Activated gamma-delta T cell (primary cell): ENCODE measurements around the gene CELSR3.

Experiments
- DNase-seq: peaks from one replicate; lab custom pipeline; 2025; lab: John Stamatoyannopoulos, UW
- total RNA-seq, 2 donors: gene quantifications; one replicate each; lab custom pipeline; 2026; lab: John Stamatoyannopoulos, UW

Gene CELSR3, protein sequence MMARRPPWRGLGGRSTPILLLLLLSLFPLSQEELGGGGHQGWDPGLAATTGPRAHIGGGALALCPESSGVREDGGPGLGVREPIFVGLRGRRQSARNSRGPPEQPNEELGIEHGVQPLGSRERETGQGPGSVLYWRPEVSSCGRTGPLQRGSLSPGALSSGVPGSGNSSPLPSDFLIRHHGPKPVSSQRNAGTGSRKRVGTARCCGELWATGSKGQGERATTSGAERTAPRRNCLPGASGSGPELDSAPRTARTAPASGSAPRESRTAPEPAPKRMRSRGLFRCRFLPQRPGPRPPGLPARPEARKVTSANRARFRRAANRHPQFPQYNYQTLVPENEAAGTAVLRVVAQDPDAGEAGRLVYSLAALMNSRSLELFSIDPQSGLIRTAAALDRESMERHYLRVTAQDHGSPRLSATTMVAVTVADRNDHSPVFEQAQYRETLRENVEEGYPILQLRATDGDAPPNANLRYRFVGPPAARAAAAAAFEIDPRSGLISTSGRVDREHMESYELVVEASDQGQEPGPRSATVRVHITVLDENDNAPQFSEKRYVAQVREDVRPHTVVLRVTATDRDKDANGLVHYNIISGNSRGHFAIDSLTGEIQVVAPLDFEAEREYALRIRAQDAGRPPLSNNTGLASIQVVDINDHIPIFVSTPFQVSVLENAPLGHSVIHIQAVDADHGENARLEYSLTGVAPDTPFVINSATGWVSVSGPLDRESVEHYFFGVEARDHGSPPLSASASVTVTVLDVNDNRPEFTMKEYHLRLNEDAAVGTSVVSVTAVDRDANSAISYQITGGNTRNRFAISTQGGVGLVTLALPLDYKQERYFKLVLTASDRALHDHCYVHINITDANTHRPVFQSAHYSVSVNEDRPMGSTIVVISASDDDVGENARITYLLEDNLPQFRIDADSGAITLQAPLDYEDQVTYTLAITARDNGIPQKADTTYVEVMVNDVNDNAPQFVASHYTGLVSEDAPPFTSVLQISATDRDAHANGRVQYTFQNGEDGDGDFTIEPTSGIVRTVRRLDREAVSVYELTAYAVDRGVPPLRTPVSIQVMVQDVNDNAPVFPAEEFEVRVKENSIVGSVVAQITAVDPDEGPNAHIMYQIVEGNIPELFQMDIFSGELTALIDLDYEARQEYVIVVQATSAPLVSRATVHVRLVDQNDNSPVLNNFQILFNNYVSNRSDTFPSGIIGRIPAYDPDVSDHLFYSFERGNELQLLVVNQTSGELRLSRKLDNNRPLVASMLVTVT (N-terminal part only)
- 9.6 to 13.1 reads per million in 2 donors for total RNA-seq

DNA sequence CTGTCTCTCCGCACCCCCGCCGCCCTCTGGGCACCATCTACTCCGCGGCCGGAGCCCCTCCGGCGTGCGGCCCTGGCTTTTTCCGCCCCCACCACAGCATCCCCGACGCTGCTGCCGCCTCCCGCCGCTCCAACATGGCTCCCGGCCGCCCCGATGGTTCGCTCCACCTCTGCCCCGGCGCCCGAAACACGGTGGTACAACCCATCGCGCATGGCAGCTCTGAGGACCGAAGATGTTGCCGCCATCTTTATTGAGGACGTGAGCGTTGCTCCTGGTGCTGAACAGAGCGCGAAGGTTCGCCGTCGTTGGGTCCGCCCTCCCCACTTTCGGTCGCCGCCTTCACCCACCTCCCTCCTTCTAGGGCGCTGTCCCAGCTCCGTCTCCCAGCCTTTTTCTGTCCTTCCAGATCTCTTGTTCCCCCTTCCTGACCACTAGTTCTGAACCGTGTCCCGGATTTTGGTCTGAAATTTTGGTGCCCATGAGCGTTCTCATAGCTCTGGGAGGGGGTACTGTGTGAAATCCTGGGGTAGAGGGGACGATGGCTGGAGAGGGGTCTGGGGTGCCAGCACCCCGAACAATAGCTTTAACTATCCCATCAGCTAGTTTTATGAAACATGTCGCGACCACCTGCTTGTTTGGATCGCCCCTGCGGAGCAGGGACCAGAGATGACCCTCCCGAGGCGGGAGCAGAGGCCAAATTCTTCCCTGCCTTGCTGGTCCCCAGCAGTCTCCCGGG lies at the start of gene CELSR3:
Gene CELSR3 (minus strand): TSS at position 134 of the 736 bp plus-strand sequence. CDS start 252 bp downstream, outside the sequence.
- DNase-seq: peak; percentile 32

GRCh38 chr3:48711727-48712126 lies 49.0 kb upstream of the CELSR3 start:
- DNase-seq: no peak

DNA sequence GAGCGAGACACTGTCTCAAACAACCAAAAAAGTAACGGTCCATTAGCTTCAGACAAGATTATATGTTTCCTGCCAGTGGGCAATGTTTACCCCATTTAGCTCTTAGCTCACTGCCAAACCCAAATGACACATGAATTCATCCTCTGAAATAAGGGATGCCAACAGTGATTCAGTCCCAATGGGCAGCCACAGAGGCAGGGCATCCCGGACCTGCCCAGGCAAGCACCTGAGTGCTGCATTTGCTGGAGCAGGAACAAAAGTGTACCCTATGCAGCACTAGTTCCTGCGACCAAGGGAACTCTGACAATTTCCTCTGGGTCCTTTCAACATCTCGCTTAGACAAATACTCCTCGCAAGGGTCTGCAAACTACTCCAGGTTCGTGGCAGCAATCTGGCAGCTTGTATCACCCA lies 46.4 kb upstream of the CELSR3 start:
- no peak for DNase-seq

GRCh38 chr3:48708481-48708889 lies 45.8 kb upstream of the CELSR3 start:
- no peak for DNase-seq

DNA sequence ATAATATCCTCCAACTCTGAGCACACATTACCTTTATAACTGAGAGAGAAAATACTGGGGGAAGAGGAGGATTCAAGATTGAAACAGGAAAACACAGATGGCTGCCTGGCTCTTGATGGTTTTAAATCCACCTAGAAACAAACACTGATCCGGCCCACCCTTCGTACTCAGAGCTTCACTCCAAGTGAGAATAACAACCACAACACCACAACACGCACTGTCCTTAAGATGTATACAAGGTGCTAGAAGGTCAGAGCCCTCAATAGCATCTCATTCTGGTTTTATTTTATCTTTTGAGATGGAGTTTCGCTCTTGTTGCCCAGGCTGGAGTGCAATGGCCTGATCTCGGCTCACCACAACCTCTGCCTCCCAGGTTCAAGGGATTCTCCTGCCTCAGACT lies 44.5 kb upstream of the CELSR3 start:
- DNase-seq: no peak

DNA sequence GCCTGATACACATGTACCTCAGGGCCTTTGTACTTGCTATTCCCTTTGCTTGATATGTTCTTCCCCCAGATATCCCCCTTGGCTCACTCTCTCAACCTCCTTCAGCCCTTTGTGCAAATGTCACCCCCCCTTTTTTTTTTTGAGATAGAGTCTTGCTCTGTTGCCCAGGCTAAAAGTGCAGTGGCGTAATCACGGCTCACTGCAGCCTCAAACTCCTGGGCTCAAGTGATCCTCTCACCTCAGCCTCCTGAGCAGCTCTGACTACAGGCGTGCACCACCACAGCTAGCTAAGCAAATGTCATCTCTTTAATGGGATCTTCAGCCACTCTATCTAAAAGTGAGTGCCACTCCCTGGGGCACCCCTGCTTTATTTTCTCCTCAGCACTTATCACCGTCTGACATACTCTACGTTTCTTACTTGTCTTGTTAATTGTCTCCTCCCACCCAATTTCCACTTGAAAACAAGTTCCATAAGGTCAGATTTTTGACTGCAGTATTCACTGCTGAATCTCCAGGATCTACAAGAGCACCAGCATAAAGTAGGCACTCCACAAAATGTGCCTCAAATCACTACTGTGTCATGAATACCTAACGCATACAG lies 39.7 kb upstream of the CELSR3 start:
- DNase-seq: no peak

DNA sequence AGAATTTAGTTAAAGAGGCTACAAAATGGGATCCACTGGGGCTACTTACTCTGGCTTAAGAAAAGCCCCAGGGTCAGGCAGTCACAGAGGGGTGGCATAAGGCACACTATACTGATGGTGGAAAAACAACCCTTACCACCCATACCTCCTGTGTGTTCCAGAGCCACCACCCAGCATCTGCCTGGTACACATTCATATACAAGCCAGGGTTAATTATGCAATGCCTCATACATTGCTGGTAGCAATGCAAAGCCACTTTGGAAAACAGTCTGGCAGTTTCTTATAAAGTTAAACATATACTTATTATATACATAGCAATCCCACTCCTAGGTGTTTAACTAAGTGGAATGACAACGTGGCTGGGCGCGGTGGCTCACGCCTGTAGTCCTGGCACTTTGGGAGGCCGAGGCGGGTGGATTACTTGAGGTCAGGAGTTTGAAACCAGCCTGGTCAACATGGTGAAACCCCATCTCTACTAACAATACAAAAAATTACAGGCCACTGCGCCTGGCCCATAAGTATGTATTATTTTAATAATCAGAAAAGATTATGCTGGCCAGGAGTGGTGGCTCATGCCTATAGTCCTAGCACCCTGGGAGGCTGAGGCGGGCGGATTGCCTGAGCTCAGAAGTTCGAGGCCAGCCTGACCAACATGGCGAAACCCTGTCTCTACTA lies 38.2 kb upstream of the CELSR3 start:
- no peak for DNase-seq

GRCh38 chr3:48698891-48699290 lies 36.2 kb upstream of the CELSR3 start:
- DNase-seq: no peak

GRCh38 chr3:48697952-48698351 lies 35.3 kb upstream of the CELSR3 start:
- DNase-seq: no peak

- DNase-seq: no peak
Measured at GRCh38 chr3:48696601-48697000, 33.9 kb upstream of the CELSR3 start.

- no peak for DNase-seq
Measured at GRCh38 chr3:48696156-48696555, 33.5 kb upstream of the CELSR3 start.

DNA sequence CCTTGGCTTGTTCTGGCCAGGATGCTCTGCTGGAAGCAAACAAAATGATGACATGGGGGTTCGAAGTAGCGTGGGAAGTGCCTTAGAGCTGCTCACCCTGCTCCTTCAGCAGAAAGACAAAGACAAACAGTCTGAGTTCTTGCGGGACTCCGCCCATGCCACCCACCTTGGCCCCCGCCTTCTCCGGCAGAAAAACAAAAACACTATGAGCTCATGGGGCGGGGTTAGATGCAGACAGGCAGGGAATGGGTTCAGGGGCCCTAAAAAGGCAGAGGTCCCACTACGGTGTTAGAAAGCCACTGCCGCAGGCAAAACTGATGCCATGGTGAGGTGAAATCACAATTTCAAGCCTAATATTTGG lies 32.7 kb upstream of the CELSR3 start:
- DNase-seq: no peak

DNA sequence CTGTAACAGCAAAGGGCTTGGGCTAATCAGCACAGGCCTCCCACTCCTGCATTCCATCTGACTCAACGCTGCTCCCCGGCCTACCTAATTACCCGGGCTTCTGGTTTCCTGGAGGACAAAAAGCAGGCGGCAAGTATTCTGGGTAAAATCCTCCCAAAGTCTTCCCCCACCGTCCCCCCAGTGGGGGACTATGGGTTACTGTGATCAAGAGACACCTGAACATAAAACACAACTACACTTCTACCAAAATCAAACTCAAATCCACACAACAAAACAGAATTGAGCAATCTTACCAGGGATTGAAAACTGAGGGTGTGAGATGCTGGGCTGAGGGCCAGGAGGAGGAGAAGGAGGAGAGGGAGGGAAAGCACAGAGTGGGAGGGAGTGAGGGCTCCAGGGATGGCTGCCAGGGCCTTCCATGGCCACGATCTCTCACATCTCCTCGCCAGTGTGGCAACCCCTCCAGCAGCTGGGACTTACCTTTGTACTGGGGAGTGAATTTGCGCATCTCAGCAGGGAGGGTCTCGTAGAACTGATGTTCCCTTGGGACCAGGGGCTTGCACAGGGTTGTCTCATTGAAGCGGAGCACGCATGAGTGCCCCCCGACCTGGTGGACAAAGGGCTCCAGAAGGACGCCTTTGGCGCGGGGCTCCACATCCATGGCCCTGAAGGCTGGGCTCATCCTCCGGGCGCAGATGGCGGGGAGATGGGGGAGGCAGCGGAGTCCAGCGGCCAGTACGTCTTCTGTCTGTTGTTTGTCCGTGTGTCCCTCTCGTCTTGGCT lies 32.1 kb upstream of the CELSR3 start:
- DNase-seq: no peak

DNA sequence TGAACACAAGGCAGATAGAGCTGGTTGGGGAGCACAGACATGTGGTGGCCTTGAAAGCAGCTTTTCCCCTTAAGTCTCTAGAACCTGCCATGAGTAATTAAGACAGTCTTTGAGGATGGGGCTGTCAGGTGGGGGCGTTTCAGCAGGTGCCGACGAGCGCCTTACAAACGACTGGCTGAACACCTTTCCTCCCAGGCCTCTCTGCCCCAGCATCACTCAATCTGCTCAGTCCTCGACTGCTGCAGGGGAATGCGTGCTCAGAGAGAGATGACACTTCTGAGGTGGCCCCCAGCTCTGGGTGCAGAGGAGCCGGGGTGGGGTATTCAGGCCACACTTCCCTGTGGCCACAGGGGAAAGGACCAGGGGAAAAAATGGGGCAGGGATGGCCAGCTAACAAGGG lies 31.1 kb upstream of the CELSR3 start:
- DNase-seq: no peak

DNA sequence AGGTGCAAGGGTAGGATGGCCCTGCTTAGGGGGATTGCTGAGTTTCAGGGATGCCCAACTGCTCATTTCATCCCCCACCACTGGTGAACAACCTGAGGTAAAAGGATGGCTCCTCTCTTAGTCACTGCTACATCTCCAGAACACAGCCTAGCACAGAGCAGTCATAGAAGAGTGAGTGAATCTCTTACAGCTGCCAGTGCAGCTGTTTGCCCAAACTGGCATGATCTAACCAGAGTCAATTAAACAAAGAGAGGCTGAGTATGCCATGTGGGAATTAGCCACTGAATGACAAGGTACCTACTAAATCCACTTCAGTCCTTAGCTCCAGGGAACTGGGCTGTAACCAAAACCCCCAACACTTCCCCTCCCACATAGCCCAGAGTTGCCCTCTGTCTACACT lies 29.9 kb upstream of the CELSR3 start:
- DNase-seq: no peak

- DNase-seq: no peak
Measured at GRCh38 chr3:48690846-48691458, 28.3 kb upstream of the CELSR3 start.

DNA sequence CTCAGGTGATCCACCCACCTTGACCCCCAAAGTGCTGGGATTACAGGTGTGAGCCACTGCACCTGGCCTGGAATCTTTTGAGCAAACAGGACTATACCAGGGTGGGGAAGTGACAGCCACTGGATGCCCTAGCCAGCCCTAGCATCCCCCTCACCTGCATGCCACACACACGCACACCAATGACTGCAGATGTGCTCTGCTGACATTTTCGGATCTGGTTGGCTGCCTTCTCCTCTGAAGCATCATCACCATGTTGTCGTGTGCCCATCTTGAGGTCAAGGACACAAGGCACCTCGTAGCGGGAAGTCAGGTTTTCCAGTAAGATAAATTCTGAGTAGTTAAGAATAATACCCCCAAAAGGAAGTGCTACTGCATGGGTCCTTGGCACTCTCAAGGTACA lies 26.7 kb upstream of the CELSR3 start:
- no peak for DNase-seq

DNA sequence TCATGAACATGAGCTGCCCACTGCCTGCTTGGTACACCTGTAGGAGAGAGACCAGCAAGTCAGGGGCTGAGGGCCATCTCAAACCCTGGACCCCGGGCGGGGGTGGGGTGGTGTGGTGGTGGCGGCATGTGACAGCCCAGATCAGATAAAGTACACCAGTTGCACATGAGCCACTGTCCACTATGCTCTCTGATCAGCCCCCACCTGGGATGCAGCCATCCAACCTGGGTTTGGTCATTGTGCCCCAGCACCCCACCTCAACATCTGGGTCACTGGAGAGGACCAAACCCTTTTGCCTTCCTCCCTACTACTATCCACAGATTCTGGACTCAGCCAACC lies 26.0 kb upstream of the CELSR3 start:
- no peak for DNase-seq

GRCh38 chr3:48688032-48688736 lies 25.5 kb upstream of the CELSR3 start:
- DNase-seq: no peak
